ENCODE data around the gene SMARCA2.

Gene SMARCA2

DNA sequence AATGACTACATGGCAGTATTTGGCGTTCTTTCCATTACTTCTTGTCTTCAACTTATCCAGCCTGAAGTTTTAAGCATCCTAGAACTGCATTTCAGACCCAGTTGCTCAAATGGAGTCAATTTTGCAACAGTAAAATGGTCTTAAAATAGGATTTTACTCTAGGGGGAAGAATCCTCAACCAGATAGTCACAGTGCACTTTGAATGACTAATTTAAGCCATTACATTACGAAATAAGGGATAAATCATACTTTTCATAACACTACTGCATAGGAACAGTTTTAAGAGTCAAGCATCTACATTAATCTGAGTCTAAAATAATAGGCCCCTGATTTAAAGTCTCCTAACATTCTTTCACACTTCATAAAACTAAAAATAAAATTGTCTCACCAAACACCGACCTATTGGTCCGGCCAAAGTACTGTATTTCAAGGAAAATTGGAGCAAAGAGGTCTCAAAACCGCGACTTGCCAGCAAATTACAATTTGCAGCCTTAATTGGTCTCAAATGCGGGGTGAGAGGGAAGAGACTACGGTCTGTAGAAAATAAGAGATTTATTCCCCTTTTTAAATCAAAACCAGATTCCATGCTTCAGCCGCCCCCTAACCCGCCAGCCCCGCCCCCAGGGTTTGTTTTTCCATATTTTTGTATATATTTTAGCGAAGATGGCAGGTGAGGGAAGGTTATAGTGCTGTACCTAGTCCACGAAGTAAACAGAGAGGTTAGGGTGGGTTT, 1.2 kb upstream of the SMARCA2 start:
- H3K4me3 ChIP-seq (ENCODE audit: low read length), result peak overlapping the region; percentile 84
- TF ChIP-seq, protein P1, sequence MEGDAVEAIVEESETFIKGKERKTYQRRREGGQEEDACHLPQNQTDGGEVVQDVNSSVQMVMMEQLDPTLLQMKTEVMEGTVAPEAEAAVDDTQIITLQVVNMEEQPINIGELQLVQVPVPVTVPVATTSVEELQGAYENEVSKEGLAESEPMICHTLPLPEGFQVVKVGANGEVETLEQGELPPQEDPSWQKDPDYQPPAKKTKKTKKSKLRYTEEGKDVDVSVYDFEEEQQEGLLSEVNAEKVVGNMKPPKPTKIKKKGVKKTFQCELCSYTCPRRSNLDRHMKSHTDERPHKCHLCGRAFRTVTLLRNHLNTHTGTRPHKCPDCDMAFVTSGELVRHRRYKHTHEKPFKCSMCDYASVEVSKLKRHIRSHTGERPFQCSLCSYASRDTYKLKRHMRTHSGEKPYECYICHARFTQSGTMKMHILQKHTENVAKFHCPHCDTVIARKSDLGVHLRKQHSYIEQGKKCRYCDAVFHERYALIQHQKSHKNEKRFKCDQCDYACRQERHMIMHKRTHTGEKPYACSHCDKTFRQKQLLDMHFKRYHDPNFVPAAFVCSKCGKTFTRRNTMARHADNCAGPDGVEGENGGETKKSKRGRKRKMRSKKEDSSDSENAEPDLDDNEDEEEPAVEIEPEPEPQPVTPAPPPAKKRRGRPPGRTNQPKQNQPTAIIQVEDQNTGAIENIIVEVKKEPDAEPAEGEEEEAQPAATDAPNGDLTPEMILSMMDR (IDR thresholded peaks at IDR 0.05; ENCODE audit: insufficient read depth, low read depth, low read length, missing control alignments), result no peak
- DNase-seq (ENCODE audit: low read depth), result peak; percentile 57

GRCh38 chr9:2015581-2016407, 647 bp downstream of the SMARCA2 start:
- DNase-seq (ENCODE audit: low read depth), result peak; percentile 62
- TF ChIP-seq, protein P1 (IDR thresholded peaks at IDR 0.05; ENCODE audit: insufficient read depth, low read depth, low read length, missing control alignments), result no peak
- peak overlapping the region; percentile 85 for H3K4me3 ChIP-seq (ENCODE audit: low read length)

DNA sequence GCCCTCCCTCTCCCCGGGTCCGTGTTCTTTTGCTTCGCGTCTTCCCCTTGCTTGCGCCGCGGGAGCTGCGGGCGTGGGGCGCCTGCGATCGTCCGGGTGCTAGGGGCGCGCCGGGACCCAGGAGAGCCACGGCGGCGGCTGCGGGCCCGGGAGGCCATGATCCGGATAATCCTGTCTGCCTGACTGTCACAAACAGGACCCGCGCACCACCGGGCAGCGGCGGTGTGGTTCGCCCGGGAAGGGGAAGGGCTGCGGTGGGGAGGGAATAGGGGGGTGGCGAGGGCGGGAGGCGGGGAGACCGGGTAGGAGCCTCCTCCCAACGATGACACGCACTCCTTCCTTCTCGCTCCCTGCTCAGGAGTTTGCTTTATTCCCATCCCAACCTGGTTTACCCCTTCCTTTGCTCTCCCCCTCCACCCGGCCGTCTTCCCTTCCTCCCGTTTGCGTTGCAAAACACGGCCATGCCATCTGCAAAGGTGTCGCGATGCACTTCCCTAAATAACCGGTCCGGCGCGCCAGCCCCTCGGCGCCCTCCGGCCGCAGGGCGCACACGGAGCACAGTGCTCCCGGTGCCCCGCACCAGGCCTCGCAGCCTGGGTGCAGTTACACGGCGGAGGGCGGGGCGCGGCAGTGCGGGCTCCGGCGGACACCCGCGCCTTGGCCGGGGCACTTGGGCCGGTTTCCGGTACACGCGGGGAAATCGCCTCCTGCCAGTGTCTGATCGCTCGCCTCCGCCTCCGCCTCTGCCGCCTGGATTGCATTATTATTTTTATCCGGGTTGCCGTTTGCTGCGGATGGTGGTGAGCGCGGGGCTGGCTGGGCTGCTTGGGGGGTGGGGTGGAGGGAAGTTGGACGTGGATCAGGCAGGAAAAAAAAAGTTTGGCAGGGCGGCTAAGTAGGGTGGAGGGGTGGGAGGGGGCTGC, 1.5 kb downstream of the SMARCA2 start:
- DNase-seq (ENCODE audit: low read depth), result peak; percentile 90
- peak overlapping the region; percentile 85 for H3K4me3 ChIP-seq (ENCODE audit: low read length)
- TF ChIP-seq, protein P1 (IDR thresholded peaks at IDR 0.05; ENCODE audit: insufficient read depth, low read depth, low read length, missing control alignments), result no peak

DNA sequence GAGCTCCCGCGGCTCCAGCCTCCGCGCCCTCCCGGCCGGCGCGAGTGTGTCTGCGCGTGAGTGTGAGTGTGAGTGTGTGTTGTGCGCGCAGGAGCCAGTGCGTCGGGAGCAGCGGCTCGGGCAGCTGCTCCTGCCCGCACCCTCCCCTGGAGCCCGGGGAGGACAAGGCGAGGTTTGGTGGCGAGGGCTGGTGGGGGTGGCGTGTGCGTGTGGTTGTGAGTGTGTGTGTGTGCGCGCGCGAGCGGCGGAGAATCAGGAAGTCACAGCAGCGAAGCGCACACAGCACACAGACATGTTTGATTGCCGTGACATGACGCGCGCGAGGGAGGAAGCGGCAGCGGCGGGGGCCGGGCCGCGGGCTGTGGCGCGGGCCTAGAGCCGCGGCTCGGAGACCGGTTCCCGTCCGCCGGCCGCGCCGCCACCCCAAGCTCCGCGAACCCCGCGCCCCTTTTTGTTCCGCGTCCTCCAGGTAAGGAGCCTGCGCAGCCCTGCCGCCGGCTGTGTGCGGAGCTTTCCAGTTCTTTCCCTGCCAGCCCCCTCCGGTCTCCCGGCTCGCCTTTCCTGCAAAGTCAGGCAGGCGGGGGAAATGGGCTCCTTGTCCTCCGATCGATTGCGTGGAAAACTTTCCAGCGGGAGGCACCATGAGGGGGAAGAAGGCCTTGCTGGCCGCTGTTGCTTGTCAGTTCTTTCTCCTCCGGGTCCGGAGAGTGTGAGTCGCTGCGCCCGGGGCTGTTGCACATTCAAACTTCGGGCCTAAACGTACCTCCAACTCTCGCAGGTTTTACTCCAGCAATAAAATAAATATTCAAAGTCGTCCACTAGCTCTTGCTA, 2.4 kb downstream of the SMARCA2 start:
- H3K4me3 ChIP-seq (ENCODE audit: low read length), result peak overlapping the region; percentile 85
- peak; percentile 70 for DNase-seq (ENCODE audit: low read depth)
- TF ChIP-seq, protein P1 (IDR thresholded peaks at IDR 0.05; ENCODE audit: insufficient read depth, low read depth, low read length, missing control alignments), result no peak

GRCh38 chr9:2018162-2018643, 3.1 kb downstream of the SMARCA2 start:
- TF ChIP-seq, protein P1 (IDR thresholded peaks at IDR 0.05; ENCODE audit: insufficient read depth, low read depth, low read length, missing control alignments), result no peak
- peak; percentile 8 for DNase-seq (ENCODE audit: low read depth)

More at GRCh38 chr9:2018162-2018643, 3.1 kb downstream of the SMARCA2 start:
- H3K4me3 ChIP-seq (ENCODE audit: low read length), result peak overlapping the region; percentile 85
